HFFc6 (cell line): ENCODE measurements around the gene EMC6. TPM values are rescaled to one million over a fixed set of nuclear protein-coding genes. Genes with fewer than 3 reads are reported as not detected.

Experiments used
- DNase-seq: peaks from one replicate; pipeline ENCODE4 v3.0.0-alpha.2; 2018
- H3K27ac Mint-ChIP-seq: 2 replicates; pipeline ENCODE4 v1.8.0; 2020; ENCODE audit warnings: mild to moderate bottlenecking, mixed read lengths
- H3K27me3 Mint-ChIP-seq: 2 replicates; pipeline ENCODE4 v1.8.0; 2021; ENCODE audit warnings: mild to moderate bottlenecking, moderate library complexity, mixed read lengths; ENCODE audit not compliant: insufficient read depth
- H3K36me3 Mint-ChIP-seq: 2 replicates; pipeline ENCODE4 v1.8.0; 2021; ENCODE audit warnings: low read depth, mixed read lengths
- H3K4me1 Mint-ChIP-seq: 2 replicates; pipeline ENCODE4 v1.8.0; 2020; ENCODE audit warnings: low read depth, mixed read lengths
- H3K4me3 Mint-ChIP-seq: 2 replicates; pipeline ENCODE4 v1.8.0; 2020; ENCODE audit warnings: mild to moderate bottlenecking, moderate library complexity, mixed read lengths
- H3K9me3 Mint-ChIP-seq: 2 replicates; pipeline ENCODE4 v1.8.0; 2020; ENCODE audit warnings: mild to moderate bottlenecking, mixed read lengths
- total RNA-seq, 6 experiments: library from RNA; stranded (reverse); fragmentation: NEBNext Ultra II Directional; extraction: Animal tissue kit (Norgen Biotek cat#: 25700); gene quantifications; 2 replicates in 1 of 6; 3 replicates in 5 of 6; pipeline ENCODE4 v1.2.3, GENCODE V29; 2021
- TF ChIP-seq, protein P1 (sequence below): fragments of 200-600 bp; sonication (generic); IDR thresholded peaks from 2 replicates; pipeline ENCODE4 v1.5.0; 2021; ENCODE audit warnings: antibody characterized with exemption, mild to moderate bottlenecking

The EMC6 gene
- total RNA-seq, 6 experiments from 2014 or later, result 57.6 to 66.8 (median 64.1) TPM

DNA sequence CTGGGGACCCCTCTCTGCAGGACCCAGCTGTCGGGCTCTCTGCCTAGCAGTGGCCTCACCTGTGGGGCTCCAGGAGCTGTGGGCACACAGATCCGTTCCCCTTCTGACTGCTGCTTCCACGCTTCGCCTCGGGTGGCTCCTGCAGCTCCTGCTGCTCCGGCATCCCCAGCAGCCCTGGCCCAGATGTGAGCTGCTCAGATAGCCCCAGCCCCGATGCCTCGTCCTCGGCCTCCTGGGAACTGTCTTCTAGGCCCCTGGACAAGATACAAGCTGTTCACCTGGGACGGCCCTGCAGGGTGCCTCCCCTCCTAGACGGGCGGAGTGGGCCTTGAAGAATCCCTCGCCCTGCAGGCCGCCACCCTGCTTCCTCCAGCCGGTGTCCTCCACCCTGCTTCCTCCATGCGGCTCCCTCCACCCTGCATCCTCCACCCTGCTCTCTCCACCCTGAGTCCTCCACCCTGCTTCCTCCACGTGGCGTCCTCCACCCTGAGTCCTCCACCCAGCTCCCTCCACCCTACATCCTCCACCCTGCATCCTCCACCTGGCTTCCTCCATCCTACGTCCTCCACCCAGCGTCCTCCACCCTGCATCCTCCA, 11.0 kb downstream of the EMC6 start:
- Mint-ChIP-seq H3K36me3 (no peaks in the 10 kb centered on the region), H3K9me3 (no peaks in the 10 kb centered on the region), H3K4me1 (peaks cover 6% of the 10 kb centered on the region; the same call in 1 of the 2 replicates), H3K4me3 (no peak overlapping the region), H3K27ac (no peak overlapping the region), H3K27me3 (peaks cover 9% of the 10 kb centered on the region)
- TF ChIP-seq, protein P1, sequence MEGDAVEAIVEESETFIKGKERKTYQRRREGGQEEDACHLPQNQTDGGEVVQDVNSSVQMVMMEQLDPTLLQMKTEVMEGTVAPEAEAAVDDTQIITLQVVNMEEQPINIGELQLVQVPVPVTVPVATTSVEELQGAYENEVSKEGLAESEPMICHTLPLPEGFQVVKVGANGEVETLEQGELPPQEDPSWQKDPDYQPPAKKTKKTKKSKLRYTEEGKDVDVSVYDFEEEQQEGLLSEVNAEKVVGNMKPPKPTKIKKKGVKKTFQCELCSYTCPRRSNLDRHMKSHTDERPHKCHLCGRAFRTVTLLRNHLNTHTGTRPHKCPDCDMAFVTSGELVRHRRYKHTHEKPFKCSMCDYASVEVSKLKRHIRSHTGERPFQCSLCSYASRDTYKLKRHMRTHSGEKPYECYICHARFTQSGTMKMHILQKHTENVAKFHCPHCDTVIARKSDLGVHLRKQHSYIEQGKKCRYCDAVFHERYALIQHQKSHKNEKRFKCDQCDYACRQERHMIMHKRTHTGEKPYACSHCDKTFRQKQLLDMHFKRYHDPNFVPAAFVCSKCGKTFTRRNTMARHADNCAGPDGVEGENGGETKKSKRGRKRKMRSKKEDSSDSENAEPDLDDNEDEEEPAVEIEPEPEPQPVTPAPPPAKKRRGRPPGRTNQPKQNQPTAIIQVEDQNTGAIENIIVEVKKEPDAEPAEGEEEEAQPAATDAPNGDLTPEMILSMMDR, result no peak
- DNase-seq, result no peak

DNA sequence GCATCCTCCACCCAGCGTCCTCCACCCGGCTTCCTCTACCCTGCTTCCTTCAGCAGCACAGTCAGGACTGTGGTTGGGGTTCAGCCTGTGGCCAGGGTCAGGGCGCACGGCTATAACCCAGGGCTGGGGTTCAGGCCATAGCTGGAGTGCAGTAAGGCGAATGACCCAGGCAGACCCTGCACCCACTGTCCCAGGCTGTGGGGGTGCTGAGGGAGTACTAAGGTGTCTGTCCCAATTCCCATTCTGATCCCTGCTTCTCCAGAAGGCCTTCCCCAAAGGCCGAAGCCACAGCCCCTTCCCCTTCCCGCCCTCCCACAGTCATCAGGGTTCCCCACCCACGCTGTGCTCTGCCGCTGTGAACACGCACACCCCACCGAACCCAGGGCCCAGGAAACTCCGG, 12.4 kb downstream of the EMC6 start:
- TF ChIP-seq, protein P1, result no peak

DNA sequence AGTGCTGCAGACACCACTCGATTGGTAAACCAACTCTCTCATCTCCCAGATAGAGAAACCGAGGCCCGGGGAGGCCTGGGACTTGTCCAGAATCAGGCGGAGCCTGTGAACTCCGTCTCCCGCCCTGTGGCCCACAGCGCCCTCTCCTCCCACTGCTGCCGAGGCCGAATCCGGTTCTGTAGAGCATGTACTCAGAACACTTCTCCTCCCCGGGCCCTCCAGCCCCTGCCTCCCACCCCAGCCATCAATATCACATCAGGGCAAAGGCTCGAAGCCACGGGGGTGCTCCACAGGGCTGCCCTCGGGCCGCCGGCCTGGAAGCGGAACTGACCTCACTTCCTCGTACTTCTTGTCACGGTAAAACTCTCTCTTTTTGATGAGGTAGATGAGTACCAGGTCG, 13.0 kb downstream of the EMC6 start:
- Mint-ChIP-seq H3K27me3 (peaks cover 9% of the 10 kb centered on the region), H3K36me3 (no peaks in the 10 kb centered on the region), H3K9me3 (no peaks in the 10 kb centered on the region), H3K27ac (no peak overlapping the region), H3K4me1 (peaks cover 6% of the 10 kb centered on the region; the same call in 1 of the 2 replicates), H3K4me3 (no peak overlapping the region)
- no peak for DNase-seq
- TF ChIP-seq, protein P1, result no peak

More for the DNA sequence above, 12.4 kb downstream of the EMC6 start:
- Mint-ChIP-seq H3K4me1 (peaks cover 6% of the 10 kb centered on the region; the same call in 1 of the 2 replicates), H3K4me3 (no peak overlapping the region), H3K9me3 (no peaks in the 10 kb centered on the region), H3K27me3 (peaks cover 9% of the 10 kb centered on the region), H3K36me3 (no peaks in the 10 kb centered on the region), H3K27ac (no peak overlapping the region)
- no peak for DNase-seq

DNA sequence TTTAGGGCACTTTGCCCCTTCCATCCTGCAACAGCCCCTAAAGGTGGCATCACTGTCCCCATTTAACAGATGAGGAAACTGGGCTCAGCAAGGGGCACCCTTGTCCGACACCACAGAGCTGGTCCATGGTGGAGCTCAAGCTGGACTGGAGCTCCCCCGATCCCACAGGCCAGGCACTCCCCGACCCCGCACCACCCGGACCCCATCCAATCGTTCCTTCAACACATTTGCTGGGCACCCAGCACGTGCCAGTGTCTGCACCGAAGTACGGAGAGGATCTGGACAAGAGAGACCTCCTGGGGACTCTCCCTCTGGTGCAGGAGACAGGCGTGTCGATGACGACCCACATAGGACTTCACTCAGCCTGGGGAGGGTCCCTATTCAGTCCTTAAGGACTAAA, 13.4 kb downstream of the EMC6 start:
- H3K27ac Mint-ChIP-seq, result no peak overlapping the region
- TF ChIP-seq, protein P1, result no peak
- no peaks in the 10 kb centered on the region for H3K9me3 Mint-ChIP-seq
- peaks cover 9% of the 10 kb centered on the region for H3K27me3 Mint-ChIP-seq
- H3K4me1 Mint-ChIP-seq, result peaks cover 6% of the 10 kb centered on the region; the same call in 1 of the 2 replicates
- H3K4me3 Mint-ChIP-seq, result no peak overlapping the region
- H3K36me3 Mint-ChIP-seq, result no peaks in the 10 kb centered on the region
- no peak for DNase-seq

DNA sequence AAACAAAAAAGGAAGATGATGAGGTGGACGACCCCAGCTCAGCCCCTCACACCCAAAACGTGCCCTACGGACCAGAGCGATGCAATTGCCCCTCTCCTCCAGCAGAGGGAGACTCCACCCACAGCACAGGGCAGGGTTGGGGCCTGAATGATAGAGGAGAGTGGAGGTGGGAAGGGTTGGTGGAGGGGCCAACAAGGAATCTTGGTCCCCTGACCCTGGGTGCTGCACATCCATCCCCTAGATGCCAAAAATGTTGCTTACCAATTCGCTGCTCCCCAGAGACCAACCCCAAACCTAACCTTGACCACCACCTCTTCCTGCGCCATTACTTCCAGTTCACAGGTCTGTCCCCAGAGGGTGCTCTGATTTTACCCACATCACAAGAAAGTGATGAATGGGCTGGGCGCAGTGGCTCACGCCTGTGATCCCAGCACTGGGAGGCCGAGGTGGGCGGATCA, 14.5 kb downstream of the EMC6 start:
- H3K27me3 Mint-ChIP-seq, result peaks cover 9% of the 10 kb centered on the region; the same call in 1 of the 2 replicates
- no peak for DNase-seq
- no peak overlapping the region for H3K27ac Mint-ChIP-seq
- TF ChIP-seq, protein P1, result peak; percentile 94
- H3K4me1 Mint-ChIP-seq, result peaks cover 6% of the 10 kb centered on the region; the same call in 1 of the 2 replicates
- H3K36me3 Mint-ChIP-seq, result no peaks in the 10 kb centered on the region
- no peaks in the 10 kb centered on the region for H3K9me3 Mint-ChIP-seq
- no peak overlapping the region for H3K4me3 Mint-ChIP-seq
